GM18502 (cell line): ENCODE data around the gene CEP290.
"Not testable (repeated sequence)": the region's sequence is repeated elsewhere in the genome, so short reads cannot be mapped to it uniquely, and the experiment has no call there.

ENCODE experiments used
- ATAC-seq: cut with Tn5 transposase; IDR thresholded peaks from one replicate; pipeline ENCODE4 v1.9.1; 2021; ENCODE audit warnings: mild to moderate bottlenecking; ENCODE audit not compliant: unreplicated experiment, poor library complexity

The CEP290 gene

GRCh38 chr12:88062474-88062873, 79.4 kb downstream of the CEP290 start:
- ATAC-seq, result peak; percentile 81

DNA sequence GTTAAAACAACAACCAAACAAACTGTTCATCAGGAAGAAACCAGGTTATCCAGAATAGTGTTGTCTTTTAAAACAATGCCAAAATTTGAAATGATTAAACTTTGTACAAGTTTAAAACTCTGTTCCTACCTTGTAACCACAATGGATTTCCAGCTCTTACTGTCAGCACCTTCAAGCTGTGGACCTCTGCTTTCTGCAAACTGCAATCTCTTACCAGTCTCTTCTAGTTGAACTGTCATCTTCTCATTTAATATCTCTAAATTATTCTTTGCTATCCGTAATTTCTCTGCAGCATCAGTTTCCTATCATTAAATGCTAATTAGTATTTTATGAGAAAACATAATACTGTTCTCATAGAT, 83.2 kb downstream of the CEP290 start:
- ATAC-seq, result no peak

DNA sequence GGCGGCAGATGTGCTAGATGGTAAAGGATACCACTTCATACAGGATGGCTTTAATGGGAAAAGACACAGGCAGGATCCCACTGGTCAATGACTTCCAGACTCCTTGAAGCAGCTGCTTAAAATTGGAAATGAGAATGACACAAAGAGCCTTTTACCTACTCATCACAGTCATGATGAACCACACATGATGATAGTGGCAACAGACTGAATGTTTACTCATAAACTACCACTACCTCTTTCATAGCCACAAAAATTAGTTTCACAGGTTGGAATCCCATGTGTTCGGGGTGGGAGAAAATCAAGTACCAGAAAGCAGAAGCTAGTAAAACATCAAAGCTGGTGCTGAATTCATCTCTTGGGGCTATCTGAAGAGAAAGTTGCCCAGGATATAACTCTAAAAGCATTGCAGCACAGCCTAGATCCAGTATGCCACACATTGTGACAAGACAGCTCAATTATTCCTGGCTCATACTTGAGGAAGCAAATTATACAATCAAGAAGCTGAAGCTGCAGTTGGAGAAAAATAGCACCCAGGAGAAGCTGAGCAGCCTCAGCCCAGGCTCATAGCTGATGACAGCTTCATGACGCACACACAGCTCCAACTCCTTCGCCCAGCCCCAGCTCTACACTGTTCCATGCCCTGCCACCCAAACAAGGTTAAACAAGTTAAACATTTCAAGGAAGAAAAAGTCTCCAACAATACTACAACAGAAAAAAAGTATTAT, 83.7 kb downstream of the CEP290 start:
- no peak for ATAC-seq

GRCh38 chr12:88056571-88056970, 85.3 kb downstream of the CEP290 start:
- no peak for ATAC-seq

- ATAC-seq, result peak; percentile 71
Observed at GRCh38 chr12:88052686-88053085, 89.2 kb downstream of the CEP290 start.

- no peak for ATAC-seq
Observed at GRCh38 chr12:88044035-88044434, 97.9 kb downstream of the CEP290 start.

DNA sequence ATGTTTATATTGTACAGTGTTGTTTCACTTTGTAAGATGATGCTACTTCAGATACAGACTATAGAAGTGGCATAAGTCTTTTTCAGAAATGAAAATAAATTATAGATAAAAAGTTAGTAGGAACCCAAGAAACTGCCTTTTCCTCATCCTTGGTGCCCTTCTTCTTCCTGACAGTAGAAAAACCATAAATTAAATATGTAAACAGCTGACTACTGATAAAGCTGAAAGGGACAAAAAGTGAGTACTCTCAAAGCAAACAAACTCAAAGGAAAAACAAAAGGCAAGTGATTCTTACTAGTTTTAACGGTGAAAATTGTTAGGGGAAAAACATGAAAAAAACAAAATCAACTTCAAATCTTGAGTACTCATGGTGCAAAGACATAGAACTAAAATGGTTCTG, 104.1 kb downstream of the CEP290 start:
- ATAC-seq, result no peak

DNA sequence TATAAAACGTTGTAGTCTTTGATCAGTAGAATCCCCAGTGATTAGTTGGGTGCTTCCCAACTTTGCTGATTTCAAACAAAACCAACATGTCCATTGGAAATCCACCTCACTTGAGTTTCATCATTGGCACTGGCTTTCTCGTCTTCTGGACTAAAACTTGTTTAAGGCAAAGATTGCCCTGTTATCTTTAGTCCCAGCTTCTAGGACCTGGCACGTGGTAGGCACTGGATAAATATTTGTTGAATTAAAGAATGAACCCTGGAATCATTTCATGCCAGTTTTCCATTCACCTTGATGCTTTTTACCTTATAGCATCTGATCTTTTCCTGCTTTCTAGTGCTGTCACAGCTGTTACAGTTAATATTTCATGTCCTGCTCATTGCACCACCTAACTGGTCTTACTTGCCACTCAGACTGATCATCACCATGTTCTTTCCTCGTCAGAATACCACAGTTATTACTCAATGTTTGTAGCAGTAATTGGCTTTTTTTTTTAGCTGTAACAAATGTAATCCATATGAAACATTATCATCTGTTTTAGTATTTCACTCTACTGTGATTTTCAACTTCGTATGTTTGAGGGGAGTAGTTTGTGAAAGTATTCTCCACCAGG, 105.4 kb downstream of the CEP290 start:
- ATAC-seq, result no peak

GRCh38 chr12:88035907-88036289, 106.0 kb downstream of the CEP290 start:
- ATAC-seq, result peak; percentile 21

DNA sequence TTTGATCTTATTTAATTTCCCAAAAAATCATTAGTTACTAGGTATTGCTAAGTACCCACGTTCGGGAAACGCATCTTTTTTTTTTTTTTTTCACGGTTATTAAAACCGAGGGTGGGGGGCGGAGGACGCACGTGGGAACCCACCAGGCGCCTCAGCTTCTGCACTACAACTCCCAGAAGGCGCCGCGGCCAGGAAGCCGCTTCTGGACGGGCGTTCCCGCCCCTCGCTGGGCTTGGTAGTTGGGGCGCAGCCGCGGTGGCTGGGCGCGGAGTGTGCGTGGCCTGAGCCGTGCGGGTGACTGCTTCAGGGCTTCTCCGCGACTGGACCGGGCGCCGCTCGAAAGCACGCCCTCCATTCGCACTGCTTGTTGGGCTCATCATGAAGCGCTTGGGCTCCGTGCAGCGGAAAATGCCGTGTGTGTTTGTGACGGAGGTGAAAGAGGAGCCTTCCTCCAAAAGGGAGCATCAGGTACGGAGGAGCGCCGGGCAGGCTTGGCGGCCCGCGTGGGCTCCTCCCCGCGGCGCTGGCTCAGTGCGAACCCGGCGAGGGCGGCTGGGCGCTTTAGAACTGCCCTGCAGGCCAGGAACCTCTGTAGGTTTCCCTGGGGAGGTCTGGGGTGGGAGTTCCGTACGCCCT, 106.5 kb downstream of the CEP290 start:
- ATAC-seq, result peak; percentile 99

- ATAC-seq, result not testable (repeated sequence)
Observed at GRCh38 chr12:88031161-88031560, 110.7 kb downstream of the CEP290 start.

DNA sequence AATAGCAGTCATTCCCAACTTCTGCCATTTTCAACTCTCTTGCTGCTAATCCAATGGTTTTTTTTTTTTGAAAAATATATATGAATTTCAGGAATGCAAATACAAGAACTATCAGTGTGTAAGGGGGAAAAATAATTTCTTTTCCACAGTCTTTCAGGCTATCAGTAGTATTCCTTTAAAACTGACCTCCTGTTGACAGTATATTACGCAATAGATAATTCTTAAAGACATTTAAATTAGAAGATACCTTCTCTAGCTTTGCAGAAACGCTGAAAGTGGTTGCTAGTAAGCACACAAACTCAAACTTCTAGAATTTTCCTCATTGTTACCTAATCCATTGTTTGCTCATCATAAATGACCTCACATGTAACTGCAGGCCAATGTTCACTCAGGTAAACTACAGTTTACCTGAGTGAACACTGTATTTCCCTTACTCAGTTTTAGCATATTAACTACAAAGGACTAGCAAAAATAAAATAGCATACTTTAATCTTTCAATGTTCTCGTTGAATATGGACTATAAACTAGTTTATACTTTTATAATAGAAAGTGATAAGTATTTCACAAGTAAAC, 112.7 kb downstream of the CEP290 start, which contains the start of gene C12orf50:
Gene C12orf50, minus strand, starts transcription at position 309 of the 573 bp plus-strand sequence. CDS start 2,439 bp downstream, outside the sequence.
- ATAC-seq, result no peak

GRCh38 chr12:88026196-88026595, 115.7 kb downstream of the CEP290 start:
- ATAC-seq, result no peak

GRCh38 chr12:88017964-88018363, 123.9 kb downstream of the CEP290 start:
- no peak for ATAC-seq

DNA sequence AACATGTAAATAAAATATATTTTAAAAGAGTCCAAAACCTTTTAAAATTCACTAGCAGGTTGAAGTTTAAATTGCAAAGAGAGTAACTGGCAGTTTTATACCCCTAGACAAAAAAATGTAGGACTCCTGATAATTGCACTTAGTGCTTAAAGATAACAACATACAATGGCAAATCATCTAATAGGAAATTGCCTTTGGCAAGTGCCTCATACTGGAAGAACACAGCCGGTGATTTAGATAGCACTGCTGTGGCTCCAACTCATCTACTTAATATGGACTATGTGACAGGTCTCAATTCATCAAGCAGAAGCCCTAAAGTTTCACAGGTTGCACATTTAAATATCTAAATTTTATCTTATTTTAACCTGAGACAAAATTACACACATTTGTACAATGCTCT, 126.1 kb downstream of the CEP290 start:
- ATAC-seq, result no peak

DNA sequence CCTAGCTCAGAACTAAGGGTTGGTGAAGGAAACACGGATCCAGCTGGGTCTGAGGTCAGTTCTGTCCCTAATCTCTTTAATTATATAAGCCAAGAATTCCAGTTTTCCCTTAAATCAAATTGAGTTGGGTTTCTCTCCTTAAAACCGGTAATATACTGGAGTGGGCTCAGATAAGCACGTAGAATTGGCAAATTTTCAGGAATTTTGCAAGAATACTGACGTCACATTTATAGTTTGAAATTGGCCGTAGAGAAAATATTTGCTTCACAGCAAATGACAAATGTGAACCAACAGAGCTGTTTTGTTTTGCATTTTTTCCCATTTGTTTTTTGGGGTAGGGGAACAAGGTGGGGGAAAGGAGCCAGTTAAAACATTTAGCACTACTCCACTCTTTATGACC, 130.1 kb downstream of the CEP290 start:
- no peak for ATAC-seq

GRCh38 chr12:88006351-88006750, 135.5 kb downstream of the CEP290 start:
- no peak for ATAC-seq

- ATAC-seq, result no peak
Observed at GRCh38 chr12:88001327-88001726, 140.6 kb downstream of the CEP290 start.
